K562 (cell line): ENCODE results near the gene CFAP221. TPM values are rescaled to one million over a fixed set of nuclear protein-coding genes. Genes with fewer than 3 reads are reported as not detected.

Source experiments
- ATAC-seq: fragments of 200-7000 bp; cut with Tn5 transposase; 3 replicates; pipeline ENCODE4 v1.9.1; 2020; ENCODE audit warnings: moderate library complexity
- BruUV-seq: library from RNA; stranded (reverse); fragments of 400-500 nt; replicated peaks from 2 replicates; lab custom pipeline; 2021; lab: Mats Ljungman, UMichigan
- CTCF ChIA-PET: fragments of 300-600 bp; formaldehyde crosslinking; extraction: SDS; loops from one replicate; lab custom pipeline; 2021; ENCODE audit warnings: low intra/inter-chr PET ratio; lab: Yijun Ruan, JAX
- POLR2A ChIA-PET: fragments of 300-600, 350-650 bp; sonication (Branson Sonifier 250); formaldehyde crosslinking; extraction: SDS; loops from one replicate; lab custom pipeline; 2021; ENCODE audit warnings: antibody characterized with exemption, inconsistent platforms; lab: Yijun Ruan, JAX
- DNase-seq, 4 experiments: peaks; one replicate each; pipeline versions ENCODE4 v3.0.0 to v3.0.0-alpha.2; 2011 to 2018; ENCODE audit warnings: low spot score in 3 of 4, mixed read lengths in 3 of 4; ENCODE audit errors: extremely low read depth in 1 of 4
- FAIRE-seq: peaks from 2 replicates; lab custom pipeline; 2011; peaks lifted over from hg19 to GRCh38; lab: Jason Lieb, UNC
- H2AFZ ChIP-seq: 2 replicates; pipeline ENCODE4 v1.6.0; 2011; ENCODE audit warnings: low read depth, low read length, control low read depth, inconsistent platforms
- H3K27ac ChIP-seq: fragments of 200-600 bp; 3 replicates; pipeline ENCODE4 v1.8.0; 2011; ENCODE audit warnings: low read depth, mild to moderate bottlenecking, control low read depth, inconsistent platforms, low read length, moderate library complexity, mixed read lengths; ENCODE audit errors: extremely low read depth
- H3K27me3 ChIP-seq, 2 experiments: fragments of 300-600 bp in 1 of 2; 2 replicates in 1 of 2; 3 replicates in 1 of 2; pipeline versions ENCODE4 v1.6.0 to v1.8.0; 2011; ENCODE audit warnings: inconsistent platforms in 2 of 2, low read length in 2 of 2, mild to moderate bottlenecking in 1 of 2, mixed read lengths in 1 of 2, moderate library complexity in 1 of 2; ENCODE audit not compliant: control insufficient read depth in 2 of 2, insufficient read depth in 2 of 2
- H3K36me3 ChIP-seq: fragments of 300-600 bp; 3 replicates; pipeline ENCODE4 v1.8.0; 2011; ENCODE audit warnings: mild to moderate bottlenecking, low read length, inconsistent platforms; ENCODE audit not compliant: control insufficient read depth, insufficient read depth
- H3K4me1 ChIP-seq, 2 experiments: fragments of 200-600 bp in 1 of 2; replicated peaks in 1 of 2; 2 replicates in 1 of 2; 3 replicates in 1 of 2; pipeline versions ENCODE4 v1.5.1 to v1.8.0; 2011; ENCODE audit warnings: inconsistent platforms in 2 of 2, low read length in 2 of 2, mild to moderate bottlenecking in 1 of 2, mixed read lengths in 1 of 2, moderate library complexity in 1 of 2; ENCODE audit not compliant: control insufficient read depth in 2 of 2, insufficient read depth in 2 of 2
- H3K4me2 ChIP-seq: 2 replicates; pipeline ENCODE4 v1.6.1; 2011; ENCODE audit warnings: low read length, control low read depth, inconsistent platforms, mixed read lengths; ENCODE audit not compliant: insufficient read depth
- H3K4me3 ChIP-seq: fragments of 200-600 bp; sonication (generic), shearing (Covaris generic); 2 replicates; pipeline ENCODE4 v1.5.1; 2016; ENCODE audit warnings: control low read depth, inconsistent platforms
- H3K79me2 ChIP-seq: fragments of 200-600 bp; 3 replicates; pipeline ENCODE4 v1.8.0; 2011; ENCODE audit warnings: low read length, inconsistent platforms; ENCODE audit not compliant: control insufficient read depth, insufficient read depth
- H3K9ac ChIP-seq, 2 experiments: 2 replicates each; pipeline versions ENCODE4 v1.6.0 to v1.6.1; 2011; ENCODE audit warnings: low read depth in 2 of 2, low read length in 2 of 2, control low read depth in 1 of 2, inconsistent platforms in 1 of 2, mild to moderate bottlenecking in 1 of 2, mixed read lengths in 1 of 2; ENCODE audit not compliant: insufficient read depth in 1 of 2
- H3K9me1 ChIP-seq: one replicate; pipeline ENCODE4 v1.6.0; 2011; ENCODE audit warnings: inconsistent platforms, mild to moderate bottlenecking, low read length, moderate library complexity; ENCODE audit not compliant: control insufficient read depth, insufficient read depth
- H3K9me3 ChIP-seq: replicated peaks from 2 replicates; pipeline ENCODE4 v1.5.1; 2011; ENCODE audit warnings: low read depth, low read length, inconsistent platforms; ENCODE audit not compliant: control insufficient read depth, insufficient read depth
- H4K20me1 ChIP-seq: replicated peaks from 2 replicates; pipeline ENCODE4 v1.6.1; 2011; ENCODE audit warnings: low read length, inconsistent platforms, mixed read lengths; ENCODE audit not compliant: control insufficient read depth, insufficient read depth
- CHD1 ChIP-seq: fragments of 200-600 bp; sonication (generic); IDR thresholded peaks from one replicate; pipeline ENCODE4 v1.6.1; 2012; ENCODE audit warnings: mild to moderate bottlenecking, moderate library complexity, low read length, inconsistent platforms
- FOXJ2 ChIP-seq: fragments of 200-800 bp; sonication (Bioruptor generic); IDR thresholded peaks from 2 replicates; pipeline ENCODE4 v1.6.1; 2016; ENCODE audit warnings: missing genetic modification characterization, missing compliant biosample characterization
- FOXJ3 ChIP-seq: sonication (generic); formaldehyde crosslinking; IDR thresholded peaks from 2 replicates; pipeline ENCODE4 v1.4.0; 2020; ENCODE audit warnings: mild to moderate bottlenecking, missing genetic modification reagents
- HMG20A ChIP-seq: fragments of 450-650 bp; formaldehyde crosslinking; conservative IDR thresholded peaks from 2 replicates; pipeline ENCODE4 v1.4.0; 2020; ENCODE audit warnings: mild to moderate bottlenecking, mixed read lengths
- HOMEZ ChIP-seq: fragments of 250-450 bp; sonication (Bioruptor Pico); IDR thresholded peaks from 2 replicates; pipeline ENCODE4 v1.4.0; 2020; ENCODE audit warnings: mild to moderate bottlenecking, moderate library complexity
- ID3 ChIP-seq, 2 experiments: fragments of 250-450 bp in 1 of 2; fragments of 450-650 bp in 1 of 2; sonication (Bioruptor Pico) in 1 of 2; IDR thresholded peaks; 2 replicates each; pipeline versions ENCODE4 v1.6.1 to v1.8.0; 2016 to 2021; ENCODE audit warnings: mild to moderate bottlenecking in 2 of 2, moderate library complexity in 2 of 2, missing compliant biosample characterization in 1 of 2, missing genetic modification characterization in 1 of 2
- NELFE ChIP-seq: IDR thresholded peaks from 2 replicates; pipeline ENCODE4 v1.6.1; 2011; ENCODE audit warnings: mild to moderate bottlenecking; ENCODE audit not compliant: insufficient read depth, insufficient read length
- NFE2 ChIP-seq: IDR thresholded peaks from 2 replicates; pipeline ENCODE4 v1.6.1; 2014; ENCODE audit warnings: antibody characterized with exemption, low read depth
- RBM14 ChIP-seq: fragments of 200-400 bp; formaldehyde crosslinking; IDR thresholded peaks from 2 replicates; pipeline ENCODE4 v1.6.1; 2018; ENCODE audit warnings: low read depth, mild to moderate bottlenecking, low read length, moderate library complexity, borderline replicate concordance; ENCODE audit not compliant: insufficient read depth
- RBM15 ChIP-seq: fragments of 200-400 bp; formaldehyde crosslinking; IDR thresholded peaks from 2 replicates; pipeline ENCODE4 v1.6.1; 2018; ENCODE audit warnings: mild to moderate bottlenecking, low read length, moderate library complexity; ENCODE audit not compliant: insufficient read depth
- RUNX1 ChIP-seq: sonication (generic); IDR thresholded peaks from 2 replicates; pipeline ENCODE4 v1.6.1; 2016; ENCODE audit warnings: antibody characterized with exemption, low read depth
- SREBF1 ChIP-seq: fragments of 150-350 bp; IDR thresholded peaks from 2 replicates; pipeline ENCODE4 v1.6.1; 2014; ENCODE audit warnings: antibody characterized with exemption, low read depth, low read length, borderline replicate concordance
- TEAD4 ChIP-seq, 2 experiments: sonication (generic) in 1 of 2; formaldehyde crosslinking in 1 of 2; IDR thresholded peaks; 2 replicates each; pipeline versions ENCODE4 v1.6.1 to v1.8.0; 2012 to 2022; ENCODE audit warnings: borderline replicate concordance in 1 of 2, inconsistent platforms in 1 of 2, low read length in 1 of 2, mild to moderate bottlenecking in 1 of 2, missing genetic modification reagents in 1 of 2
- ZFP91 ChIP-seq: sonication (generic); formaldehyde crosslinking; IDR thresholded peaks from 2 replicates; pipeline ENCODE4 v1.8.0; 2022; ENCODE audit warnings: mild to moderate bottlenecking, missing genetic modification reagents
- ZNF121 ChIP-seq: sonication (generic); formaldehyde crosslinking; conservative IDR thresholded peaks from 2 replicates; pipeline ENCODE4 v1.8.0; 2022; ENCODE audit warnings: missing genetic modification reagents
- WGBS: fragments of 100-300 bp; shearing (Covaris generic); methylation state at CpG from one replicate; pipeline ENCODE4 v1.1.6; 2016; ENCODE audit warnings: low coverage, mixed read lengths; ENCODE audit not compliant: insufficient coverage; ENCODE audit errors: missing lambda C conversion rate; 5-methylcytosine and 5-hydroxymethylcytosine counted together
- in situ Hi-C: fragments of 300-500 bp; cut with MboI; formaldehyde crosslinking; loops from 4 replicates; pipeline ENCODE4 v1.15.0; 2018; ENCODE audit warnings: inconsistent platforms, mixed read lengths
- intact Hi-C: fragments of 100-400 bp; cut with micrococcal nuclease; formaldehyde crosslinking; loops from 2 replicates; pipeline ENCODE4 v1.14.2; 2022
- polyA plus RNA-seq, 8 experiments: library from polyadenylated mRNA; depleted of rRNA in 4 of 8; stranded (reverse) in 5 of 8; unstranded in 3 of 8; fragments of >200 nt; fragmentation: Nextera tagmentation in 2 of 8; fragmentation: Illumina TruSeq in 1 of 8; extraction: Ambion mirVana in 2 of 8; extraction: Trizol in 1 of 8; gene quantifications; 2 replicates each; pipeline versions ENCODE4 v1.2.1 to v1.2.3, GENCODE V29; 2011 to 2014; ENCODE audit warnings: inconsistent platforms in 1 of 8, missing spikeins in 1 of 8
- total RNA-seq, 7 experiments: library from RNA; depleted of rRNA in 6 of 7; stranded (reverse); fragments of >200 nt in 6 of 7; fragmentation: Illumina TruSeq in 2 of 7; extraction: Trizol in 2 of 7; gene quantifications; 2 replicates each; pipeline versions ENCODE4 v1.2.1 to v1.2.3, GENCODE V29; 2011 to 2021; ENCODE audit warnings: low replicate concordance in 1 of 7

The CFAP221 gene
- total and polyA plus RNA-seq, 9 of the 15 experiments (the other 6 are each of a cell fraction or from before 2014, with no cell fraction given): 0.09 to 1.4 (median 0.65) TPM

- TF ChIP-seq TEAD4 (IDR thresholded peaks at IDR 0.05; ENCODE audit: low read length) (no peak), TEAD4 (CRISPR knock-in tag; IDR thresholded peaks at IDR 0.05; ENCODE audit: borderline replicate concordance) (no peak), CHD1 (no peak)
Measured at GRCh38 chr2:119691189-119691588, 146.9 kb downstream of the CFAP221 start (continued).

- no peak for TF ChIP-seq FOXJ3 (CRISPR knock-in tag)
- TF ChIP-seq ZNF121 (CRISPR knock-in tag): no peak
- no peak for TF ChIP-seq NFE2
- no peak for TF ChIP-seq ID3 (CRISPR knock-in tag; IDR thresholded peaks at IDR 0.05)
- TF ChIP-seq ID3 (tag; IDR thresholded peaks at IDR 0.05): no peak
- no peak for TF ChIP-seq ZFP91 (CRISPR knock-in tag)
- TF ChIP-seq HMG20A (CRISPR knock-in tag): no peak
- TF ChIP-seq NELFE: no peak
- TF ChIP-seq SREBF1: no peak
- TF ChIP-seq FOXJ2 (tag): no peak
- TF ChIP-seq RBM15: no peak
- TF ChIP-seq RBM14: no peak
- no peak for TF ChIP-seq HOMEZ (CRISPR knock-in tag)
- no peak for TF ChIP-seq RUNX1
- TF ChIP-seq, all 486 proteins: peak for 0
- FAIRE-seq: no peak
- no peak overlapping the region for H3K4me2 ChIP-seq
- CTCF ChIA-PET: no interaction called here
- H3K27me3 ChIP-seq: peaks cover 2 to 8% of the 10 kb centered on the region in 2 experiments; a peak in 1 of 5 replicates
- no peaks in the 10 kb centered on the region for H3K9me1 ChIP-seq
- no peak overlapping the region for H3K4me3 ChIP-seq
- in situ Hi-C loops (no loop called here), intact Hi-C loops (no loop called here)
- ATAC-seq: no peak; the same call in 2 of the 3 replicates
- DNase-seq: no peak
- H2AFZ ChIP-seq: no peak overlapping the region
- no TSS peak for BruUV-seq
- H3K79me2 ChIP-seq: no peaks in the 10 kb centered on the region
- no peak overlapping the region for H3K27ac ChIP-seq
- H3K9ac ChIP-seq: peak overlapping the region in 1 of 2 experiments; percentile 64; a peak in 1 of 4 replicates
- no peaks in the 10 kb centered on the region for H4K20me1 ChIP-seq
- H3K36me3 ChIP-seq: peaks cover 2% of the 10 kb centered on the region; the same call in 1 of the 3 replicates
- POLR2A ChIA-PET: interaction anchor here (0.9 to 1.0 kb wide), 2 partner anchors 11 to 13 kb away, joined by 3 read pairs; partner anchors contain the start of gene TMEM177
- peaks cover 0 to 6% of the 10 kb centered on the region in 2 experiments; a peak in 1 of 5 replicates for H3K4me1 ChIP-seq
- WGBS: 30% methylated on average over 8 of the region's 12 CpGs
- no peaks in the 10 kb centered on the region for H3K9me3 ChIP-seq
Measured at GRCh38 chr2:119691651-119692245, 147.5 kb downstream of the CFAP221 start.
